ENCODE measurements around the gene HFE. TPM values are rescaled to one million over a fixed set of nuclear protein-coding genes. Genes with fewer than 3 reads are reported as not detected.

The HFE gene
- total and polyA plus RNA-seq, 2 of the 13 experiments (the other 11 are each of a cell fraction or from before 2014, with no cell fraction given): 3.7 to 6.3 TPM

GRCh38 chr6:26123947-26124780, 36.9 kb downstream of the HFE start (continued):
- TF ChIP-seq ZNF280D (CRISPR knock-in tag; IDR thresholded peaks at IDR 0.05) (no peak), NFKB2 (CRISPR knock-in tag; IDR thresholded peaks at IDR 0.05; ENCODE audit: borderline replicate concordance) (peak; percentile 91), SCMH1 (CRISPR knock-in tag; IDR thresholded peaks at IDR 0.05; ENCODE audit: borderline replicate concordance) (no peak), KDM6A (CRISPR knock-in tag; IDR thresholded peaks at IDR 0.05; ENCODE audit: low read depth) (no peak), ZNF3 (CRISPR knock-in tag; IDR thresholded peaks at IDR 0.05) (no peak), HNRNPLL (IDR thresholded peaks at IDR 0.05; ENCODE audit: low read depth, low read length, poor library complexity, severe bottlenecking) (peak; percentile 99), IRX3 (CRISPR knock-in tag; IDR thresholded peaks at IDR 0.05; ENCODE audit: borderline replicate concordance, low read depth) (peak; percentile 91), ASH2L (IDR thresholded peaks at IDR 0.05; ENCODE audit: insufficient read length, low read depth, low read length) (peak; percentile 64), NFYB (CRISPR knock-in tag; IDR thresholded peaks at IDR 0.05) (peak; percentile 91), TSC22D2 (CRISPR knock-in tag; IDR thresholded peaks at IDR 0.05; ENCODE audit: borderline replicate concordance) (peak; percentile 54; the same call in 1 of the 2 replicates), ZNF256 (CRISPR knock-in tag; conservative IDR thresholded peaks at IDR 0.05) (peak; percentile 95), RBFOX2 (IDR thresholded peaks at IDR 0.05; ENCODE audit: low read depth, low read length) (peak; percentile 95), STAT6 (CRISPR knock-in tag; IDR thresholded peaks at IDR 0.05; ENCODE audit: borderline replicate concordance) (peak; percentile 79; the same call in 1 of the 2 replicates), ZSCAN12 (CRISPR knock-in tag; IDR thresholded peaks at IDR 0.05) (peak; percentile 92; the same call in 1 of the 2 replicates), PPARG (CRISPR knock-in tag; conservative IDR thresholded peaks at IDR 0.05) (no peak), MAZ (IDR thresholded peaks at IDR 0.05; ENCODE audit: borderline replicate concordance, low read depth, low read length) (0 out of 2 replicates have a peak, but pooled peaks have one; percentile 11), MAZ (CRISPR knock-in tag; IDR thresholded peaks at IDR 0.05; ENCODE audit: low read depth) (peak; percentile 76), ZMAT3 (CRISPR knock-in tag; conservative IDR thresholded peaks at IDR 0.05) (peak; percentile 84), FOXA3 (CRISPR knock-in tag; IDR thresholded peaks at IDR 0.05) (peak; percentile 53), SMAD9 (CRISPR knock-in tag; IDR thresholded peaks at IDR 0.05) (no peak), NFE2 (CRISPR knock-in tag; IDR thresholded peaks at IDR 0.05) (no peak), XBP1 (CRISPR knock-in tag; IDR thresholded peaks at IDR 0.05) (peak; percentile 81; the same call in 1 of the 2 replicates), ZSCAN5A (CRISPR knock-in tag; IDR thresholded peaks at IDR 0.05; ENCODE audit: borderline replicate concordance) (no peak)
